Fibroblast of the aortic adventitia (primary cell): Measurements from ENCODE around the gene DBX2. TPM values are rescaled to one million over a fixed set of nuclear protein-coding genes. Genes with fewer than 3 reads are reported as not detected.

ENCODE experiments used
- DNase-seq: peaks from one replicate; pipeline ENCODE4 v3.0.0-alpha.2; 2010; ENCODE audit warnings: low read depth
- H3K4me3 ChIP-seq: 2 replicates; pipeline ENCODE4 v1.5.1; 2011; ENCODE audit warnings: low read depth, mild to moderate bottlenecking, control low read depth, low read length, moderate library complexity
- total RNA-seq: library from RNA; depleted of rRNA; stranded (reverse); fragments of >200 nt; gene quantifications from 2 replicates; pipeline ENCODE4 v1.2.3, GENCODE V29; 2012; ENCODE audit warnings: low replicate concordance
- TF ChIP-seq, protein P1 (sequence below): IDR thresholded peaks from 2 replicates; pipeline ENCODE4 v1.5.1; 2011; ENCODE audit warnings: mild to moderate bottlenecking, low read length, control low read depth, inconsistent platforms; ENCODE audit not compliant: insufficient read depth

The DBX2 gene
- total RNA-seq, 1 donor, result 0.72 TPM

DNA sequence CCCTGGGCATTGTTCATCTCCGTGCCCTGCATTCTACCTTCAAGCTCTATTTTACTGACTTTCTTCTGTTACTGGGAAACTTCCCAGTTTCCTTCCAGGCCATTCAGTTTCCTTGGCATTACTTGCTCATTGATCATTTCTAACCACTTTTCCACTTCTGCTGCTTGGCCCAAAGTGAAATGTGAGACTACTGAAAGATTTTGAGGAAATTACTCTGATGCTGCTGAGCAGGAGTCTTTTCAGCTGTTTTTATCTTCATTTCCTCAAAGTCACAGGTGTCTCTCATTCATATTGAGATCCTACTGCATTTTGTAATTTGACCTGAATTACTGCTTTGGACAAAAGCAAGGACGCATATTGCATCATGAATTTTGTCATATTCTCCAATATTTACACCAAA, 26.4 kb upstream of the DBX2 start:
- H3K4me3 ChIP-seq, result no peak overlapping the region
- TF ChIP-seq, protein P1, sequence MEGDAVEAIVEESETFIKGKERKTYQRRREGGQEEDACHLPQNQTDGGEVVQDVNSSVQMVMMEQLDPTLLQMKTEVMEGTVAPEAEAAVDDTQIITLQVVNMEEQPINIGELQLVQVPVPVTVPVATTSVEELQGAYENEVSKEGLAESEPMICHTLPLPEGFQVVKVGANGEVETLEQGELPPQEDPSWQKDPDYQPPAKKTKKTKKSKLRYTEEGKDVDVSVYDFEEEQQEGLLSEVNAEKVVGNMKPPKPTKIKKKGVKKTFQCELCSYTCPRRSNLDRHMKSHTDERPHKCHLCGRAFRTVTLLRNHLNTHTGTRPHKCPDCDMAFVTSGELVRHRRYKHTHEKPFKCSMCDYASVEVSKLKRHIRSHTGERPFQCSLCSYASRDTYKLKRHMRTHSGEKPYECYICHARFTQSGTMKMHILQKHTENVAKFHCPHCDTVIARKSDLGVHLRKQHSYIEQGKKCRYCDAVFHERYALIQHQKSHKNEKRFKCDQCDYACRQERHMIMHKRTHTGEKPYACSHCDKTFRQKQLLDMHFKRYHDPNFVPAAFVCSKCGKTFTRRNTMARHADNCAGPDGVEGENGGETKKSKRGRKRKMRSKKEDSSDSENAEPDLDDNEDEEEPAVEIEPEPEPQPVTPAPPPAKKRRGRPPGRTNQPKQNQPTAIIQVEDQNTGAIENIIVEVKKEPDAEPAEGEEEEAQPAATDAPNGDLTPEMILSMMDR, result no peak
- no peak for DNase-seq

DNA sequence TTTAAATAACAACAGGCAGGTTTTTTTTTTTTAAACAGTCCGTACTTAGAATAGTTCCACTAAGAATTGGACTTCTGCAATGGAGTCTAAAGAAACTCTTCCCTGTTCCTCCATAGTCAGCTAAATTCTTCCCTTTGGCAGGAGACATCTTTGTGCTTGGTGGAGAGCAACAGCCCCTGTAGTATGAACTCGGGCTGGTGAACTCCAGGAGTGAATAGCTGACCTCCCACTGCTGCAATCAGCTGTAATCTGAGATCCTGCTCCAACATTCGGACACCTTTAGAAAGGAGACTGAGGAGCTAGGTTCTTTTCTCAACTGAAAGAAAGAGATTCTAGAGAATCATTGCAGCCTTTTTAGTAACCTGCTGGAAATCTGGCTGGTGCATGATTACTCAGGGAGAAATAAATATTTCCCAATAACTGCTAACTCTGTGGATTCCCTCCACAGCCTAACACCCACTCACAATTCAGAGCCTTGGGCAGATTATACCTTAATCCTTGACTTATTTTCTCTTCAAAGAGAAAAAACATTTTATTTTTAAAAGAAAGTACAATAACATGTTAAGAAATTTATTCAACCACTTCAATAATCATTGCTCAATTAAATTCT, 25.6 kb upstream of the DBX2 start:
- H3K4me3 ChIP-seq, result no peak overlapping the region
- DNase-seq, result no peak
- TF ChIP-seq, protein P1, result no peak

DNA sequence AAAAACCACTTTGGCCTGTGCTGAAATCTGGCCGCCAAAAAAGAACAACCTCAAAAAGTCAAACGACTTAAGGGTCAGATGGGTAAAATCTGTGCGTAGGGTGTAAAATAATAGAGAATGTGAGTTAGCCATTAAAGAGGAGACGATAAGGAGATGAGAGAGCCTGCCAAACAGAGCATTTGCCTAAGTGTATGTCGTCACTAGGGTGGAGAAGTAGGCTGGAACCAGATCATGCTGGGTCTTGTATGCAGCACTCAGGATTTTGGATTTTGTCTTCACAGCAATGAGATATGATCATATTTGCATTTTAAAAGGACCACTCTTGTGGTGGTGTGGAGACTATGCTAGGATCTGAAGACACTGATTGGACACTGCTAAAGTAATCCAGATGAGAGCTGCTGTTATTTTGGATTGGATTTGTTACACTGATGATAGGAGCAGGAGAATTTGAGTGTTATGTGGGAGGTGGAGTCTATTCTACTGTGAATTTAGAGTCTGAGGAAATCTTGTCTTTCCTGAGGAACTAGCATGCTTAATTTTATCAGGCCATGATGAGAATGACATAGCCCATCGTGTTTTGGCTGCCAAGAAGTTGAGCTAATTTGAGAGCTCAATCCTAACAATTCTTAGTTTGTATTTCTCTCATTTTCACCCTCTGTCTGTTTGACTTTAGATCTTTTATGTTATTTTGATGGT, 24.8 kb upstream of the DBX2 start:
- TF ChIP-seq, protein P1, result no peak
- no peak overlapping the region for H3K4me3 ChIP-seq
- no peak for DNase-seq

DNA sequence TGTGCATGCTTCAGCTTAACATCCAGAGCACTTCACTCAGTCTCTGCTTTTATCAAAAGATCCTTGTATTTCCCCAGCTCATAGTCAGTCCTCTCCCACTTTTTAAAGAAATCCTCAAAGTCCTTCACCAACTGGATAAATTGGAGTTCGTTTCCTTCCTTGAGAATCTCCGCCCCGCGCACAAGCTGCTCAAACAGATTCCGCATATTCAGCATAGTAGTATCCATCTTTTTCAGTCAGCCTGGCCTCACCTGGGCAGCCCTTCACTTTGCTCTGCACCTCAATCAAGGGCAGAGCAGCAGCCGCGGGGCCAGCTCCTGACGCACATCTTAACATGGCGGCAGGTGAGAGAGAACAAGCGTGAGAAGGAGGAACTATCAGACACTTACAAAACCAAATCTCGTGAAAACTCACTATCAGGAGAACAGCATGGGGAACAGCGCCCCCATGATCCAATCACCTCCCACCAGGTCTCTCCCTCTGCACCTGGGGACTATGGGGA, 14.3 kb upstream of the DBX2 start:
- TF ChIP-seq, protein P1, result no peak
- H3K4me3 ChIP-seq, result no peak overlapping the region
- no peak for DNase-seq

DNA sequence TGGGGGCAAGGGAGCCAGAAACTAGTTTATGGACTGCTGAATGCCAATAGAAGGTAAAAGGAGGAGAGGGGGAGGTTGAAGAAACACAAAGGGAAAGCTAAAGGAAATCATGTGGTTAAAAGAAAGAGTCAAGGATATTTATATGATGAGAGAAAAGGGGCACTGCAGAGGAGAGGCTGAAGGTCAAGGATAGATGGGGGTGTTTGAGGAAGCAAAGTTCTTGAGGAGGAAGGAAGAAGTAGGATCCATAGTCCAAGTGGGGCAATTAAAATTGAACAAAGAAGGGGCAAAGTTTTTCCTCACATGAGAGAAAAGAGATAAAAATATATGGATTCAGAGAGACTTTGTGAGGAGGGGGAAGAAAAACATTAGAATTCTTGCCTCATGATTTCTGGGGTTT, 10.1 kb upstream of the DBX2 start:
- no peak for DNase-seq
- TF ChIP-seq, protein P1, result no peak

DNA sequence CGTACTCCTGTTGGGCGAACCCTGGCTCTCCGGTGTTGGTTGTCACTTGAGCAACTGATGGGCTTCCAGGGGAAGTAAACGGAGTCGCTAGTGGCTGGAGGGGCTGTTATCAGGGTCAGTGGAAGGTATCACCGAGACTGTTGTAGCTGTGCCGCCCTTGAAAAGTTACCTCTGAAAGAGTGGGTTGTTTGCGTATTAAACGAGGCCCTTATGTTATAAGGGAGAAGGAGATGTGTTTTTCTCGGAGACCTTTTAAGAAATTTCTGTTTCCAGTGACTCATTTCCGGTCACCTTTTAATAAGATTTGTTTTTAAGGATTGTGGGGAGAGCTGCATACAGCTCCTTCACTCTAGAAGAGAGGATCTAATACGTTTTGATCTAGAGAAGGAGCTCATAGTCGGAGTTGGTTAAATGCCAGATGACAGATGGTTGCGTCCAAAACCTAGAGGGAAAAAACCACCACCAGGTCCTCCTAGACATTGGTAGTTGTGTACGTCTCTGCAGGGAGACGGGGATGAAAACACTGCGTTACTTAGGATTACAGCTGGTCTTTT, 750 bp upstream of the DBX2 start:
- TF ChIP-seq, protein P1, result no peak
- peak overlapping the region; percentile 55 for H3K4me3 ChIP-seq
- DNase-seq, result peak; percentile 15

More for the DNA sequence above, 10.1 kb upstream of the DBX2 start:
- H3K4me3 ChIP-seq, result no peak overlapping the region
